ENCODE results near the gene HTT.

The HTT gene

DNA sequence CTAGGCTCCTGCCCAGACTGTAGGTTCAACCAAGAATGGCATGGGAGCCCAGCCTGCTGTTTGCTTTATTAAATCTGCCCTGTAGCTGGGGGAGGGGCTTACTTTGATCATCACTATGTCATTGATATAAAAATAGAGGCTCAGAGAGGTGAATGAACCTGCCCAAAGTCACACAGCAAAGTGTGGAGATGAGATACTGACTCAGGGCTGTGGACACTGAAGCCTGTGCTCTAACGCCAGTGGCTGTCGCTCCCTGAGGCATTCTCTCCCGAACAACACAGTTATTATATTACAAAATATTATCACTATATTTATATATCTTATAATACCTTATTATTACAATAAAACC, 178.0 kb downstream of the HTT start:
- no peak for TF ChIP-seq CTCF (IDR thresholded peaks at IDR 0.05; ENCODE audit: low read depth, low read length)
- H3K4me3 ChIP-seq (ENCODE audit: low read depth, low read length), result no peak overlapping the region

DNA sequence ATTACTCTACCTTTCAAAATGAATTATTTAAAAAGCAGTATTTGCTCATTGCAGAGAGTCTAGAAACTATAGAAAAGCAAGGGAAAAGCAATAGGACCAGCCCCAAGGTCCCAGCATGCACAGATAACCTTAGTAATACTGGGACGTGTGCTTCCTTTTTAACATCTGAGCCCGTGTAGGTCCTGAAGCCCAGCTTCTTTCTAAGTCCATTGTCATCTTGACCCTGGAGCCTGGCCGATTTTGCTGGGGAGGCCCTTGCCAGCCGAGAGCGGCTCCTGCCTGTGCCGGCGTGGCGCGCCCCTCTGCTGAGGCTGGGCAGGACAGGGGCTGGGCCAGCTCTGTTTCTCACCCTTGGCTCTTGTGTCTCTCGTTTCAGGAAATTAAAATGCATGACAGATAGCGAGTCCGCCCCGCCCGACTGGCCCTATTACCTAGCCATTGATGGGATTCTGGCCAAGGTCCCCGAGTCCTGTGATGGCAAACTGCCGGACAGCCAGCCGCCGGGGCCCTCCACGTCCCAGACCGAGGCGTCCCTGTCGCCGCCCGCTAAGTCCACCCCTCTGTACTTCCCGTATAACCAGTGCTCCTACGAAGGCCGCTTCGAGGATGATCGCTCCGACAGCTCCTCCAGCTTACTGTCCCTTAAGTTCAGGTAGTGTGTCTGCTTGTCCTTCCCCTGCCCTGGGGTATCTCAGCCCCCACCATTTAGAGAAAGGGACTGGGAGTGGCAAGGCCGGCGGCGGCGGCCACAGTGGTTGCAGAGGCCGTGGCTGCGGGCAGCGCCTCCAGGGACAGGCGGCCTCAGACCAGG, 178.6 kb downstream of the HTT start:
- TF ChIP-seq CTCF (IDR thresholded peaks at IDR 0.05; ENCODE audit: low read depth, low read length), result no peak
- H3K4me3 ChIP-seq (ENCODE audit: low read depth, low read length), result no peak overlapping the region

DNA sequence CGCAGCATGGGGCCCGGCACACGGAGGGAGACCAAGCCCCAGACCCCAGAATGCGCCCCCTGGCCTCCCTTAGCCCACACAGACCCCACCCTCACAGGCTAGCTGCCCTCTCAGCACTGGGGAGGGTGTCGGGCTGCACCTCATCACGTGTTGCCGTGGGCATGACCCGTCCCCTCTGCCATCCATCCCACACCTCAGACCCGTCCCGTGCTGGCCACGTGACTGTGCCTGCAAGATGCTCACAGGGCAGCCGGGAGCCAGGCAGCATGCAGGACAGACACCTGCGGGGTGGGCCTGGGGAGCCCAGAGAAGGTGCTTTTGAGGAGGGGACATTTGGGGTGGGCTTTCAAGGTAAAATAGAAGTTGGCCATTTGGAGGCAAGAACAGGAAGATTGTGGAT, 179.3 kb downstream of the HTT start:
- H3K4me3 ChIP-seq (ENCODE audit: low read depth, low read length), result no peak overlapping the region
- TF ChIP-seq CTCF (IDR thresholded peaks at IDR 0.05; ENCODE audit: low read depth, low read length), result no peak

DNA sequence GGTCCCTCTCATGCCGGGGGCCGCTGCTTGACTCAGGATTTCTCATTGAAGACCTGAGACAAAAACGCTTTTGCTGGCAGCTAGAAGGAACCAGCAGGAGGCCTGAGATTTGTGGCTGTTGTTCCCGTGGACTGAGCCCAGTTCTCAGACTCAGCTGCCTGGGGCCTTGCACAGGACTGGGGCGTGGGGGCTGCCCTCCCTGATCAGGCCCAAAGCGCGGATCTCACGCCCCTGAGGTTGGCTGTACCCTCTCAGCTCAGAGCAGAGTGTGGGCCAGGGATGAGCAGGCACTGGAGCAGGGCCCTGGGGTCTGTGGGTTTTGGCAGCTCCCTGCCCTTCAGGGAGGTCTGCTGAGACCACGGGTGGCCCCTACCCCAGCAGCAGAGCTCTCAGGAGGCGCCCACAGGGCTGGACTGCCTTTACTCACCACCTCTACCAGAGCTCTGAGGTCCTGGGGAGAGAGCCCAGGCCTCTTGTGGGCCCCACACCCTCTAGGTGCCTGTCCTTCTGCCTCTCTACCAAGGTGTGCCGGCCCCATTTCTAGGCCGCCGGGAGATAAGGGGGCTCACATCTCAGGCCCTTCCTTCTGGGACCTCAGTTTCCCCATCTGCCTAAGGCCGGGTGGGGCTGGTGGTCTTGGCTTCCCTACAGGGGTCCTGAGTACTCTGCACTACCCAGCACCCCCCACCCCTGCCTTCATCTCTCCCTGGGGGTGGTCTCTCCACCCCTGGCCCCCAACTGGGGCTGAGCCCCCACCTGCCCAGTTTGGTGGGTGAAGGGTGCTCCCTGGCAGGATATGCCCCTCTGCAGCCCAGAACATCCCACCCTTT, 180.0 kb downstream of the HTT start:
- no peak for TF ChIP-seq CTCF (IDR thresholded peaks at IDR 0.05; ENCODE audit: low read depth, low read length)
- no peak overlapping the region for H3K4me3 ChIP-seq (ENCODE audit: low read depth, low read length)

DNA sequence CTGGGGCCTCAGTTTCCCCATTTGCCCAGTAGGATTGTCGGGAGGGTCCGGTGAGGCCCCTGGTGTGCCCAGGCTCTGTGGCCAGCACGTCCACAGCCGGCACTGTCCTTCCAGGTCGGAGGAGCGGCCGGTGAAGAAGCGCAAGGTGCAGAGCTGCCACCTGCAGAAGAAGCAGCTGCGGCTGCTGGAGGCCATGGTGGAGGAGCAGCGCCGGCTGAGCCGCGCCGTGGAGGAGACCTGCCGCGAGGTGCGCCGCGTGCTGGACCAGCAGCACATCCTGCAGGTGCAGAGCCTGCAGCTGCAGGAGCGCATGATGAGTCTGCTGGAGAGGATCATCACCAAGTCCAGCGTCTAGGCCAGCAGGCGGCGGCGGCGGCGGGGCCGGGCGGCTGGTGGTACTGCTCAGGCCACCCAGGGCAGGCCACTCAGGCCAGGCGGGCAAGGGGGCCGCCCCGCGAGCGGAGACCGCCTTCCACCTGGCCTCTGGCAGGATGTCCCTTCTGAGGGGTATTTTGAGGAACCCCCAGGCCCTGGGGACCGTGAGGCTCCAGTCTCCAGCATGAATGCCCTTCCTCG, 181.2 kb downstream of the HTT start:
- no peak for TF ChIP-seq CTCF (IDR thresholded peaks at IDR 0.05; ENCODE audit: low read depth, low read length)
- no peak overlapping the region for H3K4me3 ChIP-seq (ENCODE audit: low read depth, low read length)

DNA sequence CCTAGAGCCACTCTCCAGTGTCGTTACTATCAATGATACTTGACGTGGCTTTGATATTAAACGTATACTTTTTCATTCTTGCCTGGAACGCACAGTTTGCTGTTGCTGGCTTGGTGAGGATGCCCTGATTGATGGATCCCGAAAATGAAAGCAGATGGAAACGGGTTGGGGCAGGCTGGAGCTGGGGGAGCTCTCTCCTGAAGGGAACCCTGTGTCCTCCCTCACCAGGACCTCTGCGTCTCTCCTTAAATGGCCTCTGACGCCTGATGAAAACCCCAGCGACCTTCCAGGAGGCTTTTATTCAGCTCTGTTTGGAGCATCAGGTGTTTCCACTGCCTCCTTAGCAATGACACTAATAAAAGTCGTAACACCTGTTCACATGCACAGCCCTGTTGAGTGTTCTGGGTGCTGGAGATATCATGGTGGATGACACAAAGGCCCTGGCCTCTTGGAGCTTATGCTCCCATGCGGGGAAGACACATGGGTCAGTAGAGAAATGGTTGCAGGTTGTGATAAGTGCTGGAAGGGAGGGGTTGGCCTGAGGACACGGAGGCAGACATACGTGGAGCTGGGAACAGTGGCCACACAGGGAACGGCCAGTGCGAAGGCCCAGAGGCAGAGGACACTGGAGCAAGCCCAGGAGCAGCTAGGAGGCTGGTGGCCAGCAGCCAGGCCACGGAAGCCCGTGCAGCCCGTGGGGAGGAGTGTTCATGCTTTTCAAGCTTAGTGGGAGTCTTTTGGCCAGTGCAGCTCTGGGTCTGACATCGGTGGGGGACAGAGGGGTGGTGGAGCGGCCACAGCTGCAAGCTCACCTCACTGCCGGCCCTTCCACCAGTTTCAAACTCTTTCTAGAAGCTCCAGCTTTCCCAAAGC, 182.0 kb downstream of the HTT start:
- no peak overlapping the region for H3K4me3 ChIP-seq (ENCODE audit: low read depth, low read length)
- TF ChIP-seq CTCF (IDR thresholded peaks at IDR 0.05; ENCODE audit: low read depth, low read length), result no peak

Measured in WI38 (cell line).